ENCODE data around the gene DUSP22.

The DUSP22 gene

GRCh38 chr6:340991-341827 lies 48.9 kb downstream of the DUSP22 start:
- no peak for DNase-seq

- no peak for DNase-seq
Observed at GRCh38 chr6:341914-342831, 49.9 kb downstream of the DUSP22 start.

DNA sequence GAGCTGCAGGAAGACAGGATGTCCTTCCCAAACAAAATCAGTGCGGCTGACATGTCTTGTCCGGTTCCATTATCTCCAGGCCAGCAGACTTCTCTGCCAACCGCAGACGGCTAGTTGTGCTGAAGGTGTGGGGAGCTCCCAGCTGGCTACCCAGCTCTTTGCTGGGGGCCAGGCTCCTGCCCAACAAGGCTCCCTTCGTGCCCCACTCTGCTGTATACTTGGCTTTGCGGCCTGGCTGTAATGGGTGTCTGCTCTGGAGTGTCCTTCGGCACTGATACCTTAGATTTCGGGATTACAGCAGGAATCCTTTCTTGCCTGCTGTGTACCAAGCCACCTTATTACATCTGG lies 50.5 kb downstream of the DUSP22 start:
- no peak for DNase-seq

- no peak for DNase-seq
Observed at GRCh38 chr6:343226-343935, 51.1 kb downstream of the DUSP22 start.

GRCh38 chr6:343960-344815 lies 51.9 kb downstream of the DUSP22 start:
- DNase-seq, result no peak

DNA sequence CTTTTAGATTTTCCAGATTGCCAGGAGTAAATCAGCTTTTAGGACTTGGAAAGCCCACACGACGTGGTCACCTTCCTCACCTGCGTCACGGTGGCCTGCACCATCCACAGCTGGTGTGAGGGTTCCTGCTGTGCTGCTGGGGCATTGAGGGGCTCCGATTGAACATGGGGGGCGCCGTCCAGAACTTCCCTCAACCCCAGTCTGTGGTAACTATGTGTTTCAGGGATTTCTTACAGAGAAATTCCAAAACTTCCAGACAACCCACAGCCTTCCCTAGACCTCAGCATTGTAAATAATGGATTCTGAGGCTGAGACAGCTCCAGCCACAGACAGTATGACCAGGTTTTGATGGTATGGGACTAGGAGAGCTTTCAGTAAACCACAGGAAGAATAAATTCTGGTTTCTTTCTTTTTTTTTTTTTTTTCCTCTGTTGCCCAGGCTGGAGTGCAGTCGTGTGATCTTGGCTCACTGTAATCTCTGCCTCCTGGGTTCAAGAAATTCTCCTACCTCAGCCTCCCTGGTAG lies 52.6 kb downstream of the DUSP22 start:
- DNase-seq, result no peak

GRCh38 chr6:345747-346385 lies 53.6 kb downstream of the DUSP22 start:
- no peak for DNase-seq

- no peak for DNase-seq
Observed at GRCh38 chr6:346386-347030, 54.2 kb downstream of the DUSP22 start.

DNA sequence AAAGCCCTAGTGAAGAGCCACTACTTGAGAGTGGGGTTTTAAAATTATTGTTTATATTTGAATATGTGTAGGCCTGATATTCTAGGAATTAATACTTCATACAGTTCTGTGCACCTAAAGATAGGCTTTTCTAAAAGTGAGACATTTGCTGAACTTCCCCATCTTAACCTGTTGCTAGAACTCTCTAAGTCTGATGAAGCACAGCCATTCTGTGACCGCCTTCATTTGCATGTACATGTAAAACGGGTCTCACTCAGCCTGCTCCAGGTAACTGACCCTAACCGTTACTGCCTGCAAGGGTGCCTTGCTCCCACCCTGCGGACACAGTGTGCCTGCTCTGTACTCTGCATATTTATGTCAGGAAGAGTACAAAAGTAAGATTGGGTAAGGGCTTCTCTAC lies 54.9 kb downstream of the DUSP22 start:
- DNase-seq, result no peak

GRCh38 chr6:347951-348859 lies 55.9 kb downstream of the DUSP22 start:
- no peak for DNase-seq

GRCh38 chr6:348860-349396 lies 56.6 kb downstream of the DUSP22 start:
- DNase-seq, result no peak

DNA sequence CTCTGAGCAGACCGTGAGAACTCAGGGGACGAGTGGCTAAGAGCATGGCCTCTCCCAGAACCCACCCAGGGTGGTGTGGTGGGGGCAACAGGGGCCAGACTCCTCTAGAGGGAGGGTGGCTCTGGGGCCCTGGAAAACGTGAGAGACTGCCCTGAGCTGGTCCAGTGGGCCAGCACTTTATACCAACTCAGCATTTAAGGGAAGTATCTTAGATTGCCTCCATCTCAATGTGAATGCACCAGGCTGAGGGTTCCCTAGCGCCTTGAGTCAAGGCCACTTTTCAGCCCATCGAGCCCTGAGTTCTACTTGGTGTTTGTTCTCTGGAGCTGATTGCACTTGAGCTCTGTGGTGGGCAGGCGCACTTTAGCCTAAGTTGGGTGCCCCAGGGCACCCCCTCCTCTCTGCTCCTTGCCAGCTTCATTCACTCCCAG lies 57.2 kb downstream of the DUSP22 start:
- no peak for DNase-seq

- DNase-seq, result no peak
Observed at GRCh38 chr6:350371-350770, 58.1 kb downstream of the DUSP22 start.

- DNase-seq, result no peak
Observed at GRCh38 chr6:351011-351866, 59.0 kb downstream of the DUSP22 start.

DNA sequence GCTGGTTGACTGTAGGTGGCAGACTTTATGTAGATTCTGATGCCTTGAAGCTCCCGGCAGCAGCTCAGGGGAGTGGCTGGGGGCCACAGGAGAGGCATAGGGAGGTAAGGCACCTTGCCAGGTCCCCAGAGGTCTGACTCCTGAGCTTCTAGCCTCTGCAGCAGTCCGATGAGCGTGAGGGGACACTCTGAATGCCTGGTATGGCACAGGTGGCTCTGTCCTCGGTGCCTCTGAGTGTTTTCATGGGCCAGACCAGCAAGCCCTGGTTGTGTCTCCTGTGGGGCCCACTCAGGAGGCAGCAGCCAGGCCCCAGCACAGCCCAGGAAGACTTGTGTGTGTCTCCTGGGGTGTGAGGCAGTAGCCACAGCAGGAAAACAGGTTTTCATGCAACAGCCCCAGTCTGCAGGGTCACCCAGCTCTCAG lies 59.6 kb downstream of the DUSP22 start:
- no peak for DNase-seq

GRCh38 chr6:352474-352873 lies 60.2 kb downstream of the DUSP22 start:
- no peak for DNase-seq

DNA sequence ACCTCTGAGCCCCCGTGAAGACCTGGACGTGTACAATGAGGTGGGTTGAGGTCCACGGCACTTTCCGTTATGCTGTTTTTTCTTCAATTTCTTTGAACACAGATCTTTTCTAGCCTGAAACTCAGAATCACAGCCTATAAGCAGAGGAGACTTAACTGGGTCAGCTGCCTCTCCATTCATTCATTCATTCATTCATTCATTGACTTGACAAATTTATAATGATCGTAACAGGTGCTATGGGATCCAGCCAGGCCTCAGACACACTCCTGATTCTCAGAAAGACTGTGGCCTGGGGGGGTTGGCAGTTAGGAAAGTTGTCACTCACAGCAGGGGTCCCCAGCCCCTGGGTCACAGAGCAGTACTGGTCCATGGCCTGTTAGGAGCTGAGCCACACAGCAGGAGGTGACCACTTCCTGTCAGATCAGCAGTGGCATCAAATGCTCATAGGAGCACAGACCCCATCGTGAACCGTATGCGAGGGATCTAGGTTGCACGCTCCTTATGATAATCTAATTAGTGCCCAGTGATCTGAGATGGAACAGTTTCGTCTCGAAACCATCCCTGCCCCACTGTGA lies 60.7 kb downstream of the DUSP22 start:
- DNase-seq, result no peak
